ENCODE data around the gene SGCB. TPM values are rescaled to one million over a fixed set of nuclear protein-coding genes. Genes with fewer than 3 reads are reported as not detected.

The SGCB gene
- total RNA-seq, 1 experiment from 2014 or later: 17.3 TPM

- no peaks in the 10 kb centered on the region for H3K79me2 ChIP-seq (ENCODE audit: low read length)
- H3K9me2 ChIP-seq (replicated peaks; ENCODE audit: low read length): no peaks in the 10 kb centered on the region
- no peak overlapping the region for H3K27ac ChIP-seq (ENCODE audit: low read length)
- no peak overlapping the region for H2AFZ ChIP-seq (ENCODE audit: low read length)
- intact Hi-C loops (cut with micrococcal nuclease): no loop called here
- TF ChIP-seq EZH2 (IDR thresholded peaks at IDR 0.05; ENCODE audit: low read length, unreplicated experiment) (no peak), CTCF (conservative IDR thresholded peaks at IDR 0.05; ENCODE audit: low read depth, low read length) (peak; percentile 52)
- no peaks in the 10 kb centered on the region for H3K36me3 ChIP-seq (ENCODE audit: low read depth, low read length)
- no peaks in the 10 kb centered on the region for H4K20me1 ChIP-seq (ENCODE audit: low read length)
- BruUV-seq (replicated peaks): no TSS peak
- peaks cover 3% of the 10 kb centered on the region for H3F3A ChIP-seq (ENCODE audit: low read length, unreplicated experiment)
- no peak overlapping the region for H3K4me2 ChIP-seq (ENCODE audit: low read length)
- no peak overlapping the region for H3K4me3 ChIP-seq (ENCODE audit: low read length)
- H3K27me3 ChIP-seq (ENCODE audit: low read length): no peaks in the 10 kb centered on the region
- ChIA-PET POLR2A (ENCODE audit: unreplicated experiment) (no interaction called here), CTCF (interaction anchor here (0.6 kb wide), 1 partner anchor 108 kb away, joined by 4 read pairs; no protein-coding TSS in a partner anchor)
- H3K9me3 ChIP-seq (ENCODE audit: low read length): no peaks in the 10 kb centered on the region
- H3K9ac ChIP-seq (ENCODE audit: low read length): no peak overlapping the region
- ATAC-seq: peak; percentile 25; the same call in 1 of the 2 replicates
- peak; percentile 46 for DNase-seq
- peaks cover 12% of the 10 kb centered on the region for H3K4me1 ChIP-seq (ENCODE audit: insufficient read depth, low read length)
Observed at GRCh38 chr4:52015366-52015765, 22.7 kb downstream of the SGCB start.

- Histone ChIP-seq H2AFZ (ENCODE audit: low read length) (no peak overlapping the region), H3K4me3 (ENCODE audit: low read length) (no peak overlapping the region), H3K4me1 (ENCODE audit: insufficient read depth, low read length) (peaks cover 8% of the 10 kb centered on the region), H3K79me2 (ENCODE audit: low read length) (no peaks in the 10 kb centered on the region), H3K27ac (ENCODE audit: low read length) (no peak overlapping the region), H3K4me2 (ENCODE audit: low read length) (no peak overlapping the region), H3K27me3 (ENCODE audit: low read length) (no peaks in the 10 kb centered on the region), H3K36me3 (ENCODE audit: low read depth, low read length) (no peaks in the 10 kb centered on the region), H3F3A (ENCODE audit: low read length, unreplicated experiment) (no peaks in the 10 kb centered on the region), H3K9me2 (replicated peaks; ENCODE audit: low read length) (no peaks in the 10 kb centered on the region), H4K20me1 (ENCODE audit: low read length) (no peaks in the 10 kb centered on the region), H3K9me3 (ENCODE audit: low read length) (no peaks in the 10 kb centered on the region), H3K9ac (ENCODE audit: low read length) (no peak overlapping the region)
- ChIA-PET POLR2A (ENCODE audit: unreplicated experiment) (no interaction called here), CTCF (no interaction called here)
- DNase-seq (no peak), ATAC-seq (no peak)
- no TSS peak for BruUV-seq (replicated peaks)
- intact Hi-C loops (cut with micrococcal nuclease): no loop called here
- TF ChIP-seq EZH2phosphoT487 (IDR thresholded peaks at IDR 0.05; ENCODE audit: borderline replicate concordance, low read length): no peak
- no peak for TF ChIP-seq CTCF (conservative IDR thresholded peaks at IDR 0.05; ENCODE audit: low read depth, low read length)
- no peak for TF ChIP-seq EZH2 (IDR thresholded peaks at IDR 0.05; ENCODE audit: low read length, unreplicated experiment)
Observed at GRCh38 chr4:52014903-52015302, 23.2 kb downstream of the SGCB start.

GRCh38 chr4:52012651-52013050, 25.4 kb downstream of the SGCB start:
- intact Hi-C loops (cut with micrococcal nuclease): no loop called here
- ChIA-PET POLR2A (ENCODE audit: unreplicated experiment) (no interaction called here), CTCF (no interaction called here)
- no peaks in the 10 kb centered on the region for H3K9me3 ChIP-seq (ENCODE audit: low read length)
- no peak for DNase-seq
- H3K9ac ChIP-seq (ENCODE audit: low read length): no peak overlapping the region
- no peaks in the 10 kb centered on the region for H3K4me1 ChIP-seq (ENCODE audit: insufficient read depth, low read length)
- H3K4me2 ChIP-seq (ENCODE audit: low read length): no peak overlapping the region
- no peaks in the 10 kb centered on the region for H3K79me2 ChIP-seq (ENCODE audit: low read length)
- H2AFZ ChIP-seq (ENCODE audit: low read length): no peak overlapping the region
- no peaks in the 10 kb centered on the region for H3K27me3 ChIP-seq (ENCODE audit: low read length)
- no peaks in the 10 kb centered on the region for H3F3A ChIP-seq (ENCODE audit: low read length, unreplicated experiment)
- H3K27ac ChIP-seq (ENCODE audit: low read length): no peak overlapping the region
- no peak overlapping the region for H3K4me3 ChIP-seq (ENCODE audit: low read length)
- ATAC-seq: no peak
- H3K36me3 ChIP-seq (ENCODE audit: low read depth, low read length): no peaks in the 10 kb centered on the region
- no peaks in the 10 kb centered on the region for H3K9me2 ChIP-seq (replicated peaks; ENCODE audit: low read length)
- no TSS peak for BruUV-seq (replicated peaks)
- TF ChIP-seq EZH2 (IDR thresholded peaks at IDR 0.05; ENCODE audit: low read length, unreplicated experiment) (no peak), CTCF (conservative IDR thresholded peaks at IDR 0.05; ENCODE audit: low read depth, low read length) (no peak), EZH2phosphoT487 (IDR thresholded peaks at IDR 0.05; ENCODE audit: borderline replicate concordance, low read length) (no peak)
- no peaks in the 10 kb centered on the region for H4K20me1 ChIP-seq (ENCODE audit: low read length)

All from PC-3 (cell line).